Measurements from ENCODE around the gene TSKU. TPM values are rescaled to one million over a fixed set of nuclear protein-coding genes. Genes with fewer than 3 reads are reported as not detected.
A peak's percentile ranks its signal among the peaks of the same experiment; 100 is the strongest.

Gene TSKU
- total RNA-seq, 1 donor, result 23.5 TPM

- DNase-seq (ENCODE audit: insufficient read length, low spot score, missing footprints), result no peak
- peaks cover 34% of the 10 kb centered on the region for H3K4me1 ChIP-seq (ENCODE audit: insufficient read depth, low read length)
- H2AFZ ChIP-seq (ENCODE audit: low read length), result no peak overlapping the region
- no peak overlapping the region for H3K4me3 ChIP-seq (ENCODE audit: insufficient read depth, low read length)
- no peaks in the 10 kb centered on the region for H3K27me3 ChIP-seq (ENCODE audit: insufficient read depth, low read length)
- H3K9me3 ChIP-seq (ENCODE audit: low read depth, low read length), result no peaks in the 10 kb centered on the region
- no peak overlapping the region for H3K27ac ChIP-seq (ENCODE audit: low read depth, low read length)
- peaks cover 11% of the 10 kb centered on the region for H3K36me3 ChIP-seq (ENCODE audit: insufficient read depth, low read length)
- H3K4me2 ChIP-seq (ENCODE audit: insufficient read depth, low read length), result no peak overlapping the region
- no peak for TF ChIP-seq CTCF (IDR thresholded peaks at IDR 0.05; ENCODE audit: extremely low read depth, low read depth, low read length)
- H3K79me2 ChIP-seq (ENCODE audit: insufficient read depth, low read length), result peaks cover 63% of the 10 kb centered on the region
- H4K20me1 ChIP-seq (ENCODE audit: insufficient read depth, low read length), result peaks cover 63% of the 10 kb centered on the region
These were observed 12.3 kb downstream of the TSKU start for GRCh38 chr11:76795290-76795935.

- no peak for DNase-seq (ENCODE audit: insufficient read length, low spot score, missing footprints)
- Histone ChIP-seq H3K4me2 (ENCODE audit: insufficient read depth, low read length) (no peak overlapping the region), H4K20me1 (ENCODE audit: insufficient read depth, low read length) (peaks cover 60% of the 10 kb centered on the region), H3K36me3 (ENCODE audit: insufficient read depth, low read length) (peaks cover 11% of the 10 kb centered on the region), H3K79me2 (ENCODE audit: insufficient read depth, low read length) (peaks cover 57% of the 10 kb centered on the region), H2AFZ (ENCODE audit: low read length) (no peak overlapping the region), H3K4me3 (ENCODE audit: insufficient read depth, low read length) (no peak overlapping the region), H3K9me3 (ENCODE audit: low read depth, low read length) (no peaks in the 10 kb centered on the region), H3K27me3 (ENCODE audit: insufficient read depth, low read length) (no peaks in the 10 kb centered on the region), H3K4me1 (ENCODE audit: insufficient read depth, low read length) (peaks cover 34% of the 10 kb centered on the region), H3K27ac (ENCODE audit: low read depth, low read length) (no peak overlapping the region)
- TF ChIP-seq CTCF (IDR thresholded peaks at IDR 0.05; ENCODE audit: extremely low read depth, low read depth, low read length), result no peak
These were observed 12.8 kb downstream of the TSKU start for GRCh38 chr11:76795936-76796441.

GRCh38 chr11:76796511-76797198 lies 13.5 kb downstream of the TSKU start:
- TF ChIP-seq CTCF (IDR thresholded peaks at IDR 0.05; ENCODE audit: extremely low read depth, low read depth, low read length), result no peak
- Histone ChIP-seq H3K27ac (ENCODE audit: low read depth, low read length) (no peak overlapping the region), H3K36me3 (ENCODE audit: insufficient read depth, low read length) (peaks cover 11% of the 10 kb centered on the region), H2AFZ (ENCODE audit: low read length) (no peak overlapping the region), H3K4me1 (ENCODE audit: insufficient read depth, low read length) (peaks cover 33% of the 10 kb centered on the region), H3K27me3 (ENCODE audit: insufficient read depth, low read length) (no peaks in the 10 kb centered on the region), H3K9me3 (ENCODE audit: low read depth, low read length) (no peaks in the 10 kb centered on the region), H3K79me2 (ENCODE audit: insufficient read depth, low read length) (peaks cover 50% of the 10 kb centered on the region), H3K4me3 (ENCODE audit: insufficient read depth, low read length) (no peak overlapping the region), H4K20me1 (ENCODE audit: insufficient read depth, low read length) (peaks cover 53% of the 10 kb centered on the region), H3K4me2 (ENCODE audit: insufficient read depth, low read length) (no peak overlapping the region)
- peak; percentile 49 for DNase-seq (ENCODE audit: insufficient read length, low spot score, missing footprints)
